ENCODE measurements around the gene TLR5.

- TF ChIP-seq CTCF (IDR thresholded peaks at IDR 0.05; ENCODE audit: low read depth, low read length) (no peak), EZH2phosphoT487 (IDR thresholded peaks at IDR 0.05; ENCODE audit: low read depth) (no peak)
These were observed 74.0 kb downstream of the TLR5 start for GRCh38 chr1:223068900-223069665.
